MM.1S (cell line): ENCODE measurements around the gene CDC5L.

Experiments
- DNase-seq: peaks from one replicate; pipeline ENCODE4 v3.0.0-alpha.2; 2015
- H2AFZ ChIP-seq: fragments of 300-600 bp; sonication (generic); 2 replicates; pipeline ENCODE4 v1.6.0; 2016; ENCODE audit warnings: antibody characterized with exemption, low read length
- H3F3A ChIP-seq: fragments of 300-600 bp; sonication (generic); 2 replicates; pipeline ENCODE4 v1.6.1; 2016; ENCODE audit warnings: mild to moderate bottlenecking, antibody characterized with exemption, low read length, moderate library complexity, mixed read lengths; ENCODE audit not compliant: insufficient read depth
- H3K27ac ChIP-seq: fragments of 300-600 bp; sonication (generic); 2 replicates; pipeline ENCODE4 v1.5.1; 2016; ENCODE audit warnings: mild to moderate bottlenecking, low read length
- H3K27me3 ChIP-seq: fragments of 300-600 bp; sonication (generic); replicated peaks from 2 replicates; pipeline ENCODE4 v1.6.0; 2016; ENCODE audit warnings: low read length; ENCODE audit not compliant: insufficient read depth
- H3K36me3 ChIP-seq: fragments of 300-600 bp; sonication (generic); replicated peaks from 2 replicates; pipeline ENCODE4 v1.6.1; 2016; ENCODE audit warnings: mild to moderate bottlenecking, low read length, mixed read lengths; ENCODE audit not compliant: insufficient read depth
- H3K4me1 ChIP-seq: fragments of 300-600 bp; sonication (generic); 2 replicates; pipeline ENCODE4 v1.6.1; 2016; ENCODE audit warnings: low read length, mixed read lengths
- H3K4me2 ChIP-seq: fragments of 300-600 bp; sonication (generic); 2 replicates; pipeline ENCODE4 v1.6.0; 2016; ENCODE audit warnings: low read depth, low read length
- H3K4me3 ChIP-seq: fragments of 300-600 bp; sonication (generic); 2 replicates; pipeline ENCODE4 v1.5.1; 2016; ENCODE audit warnings: low read length, mixed read lengths
- H3K79me2 ChIP-seq: fragments of 300-600 bp; sonication (generic); 2 replicates; pipeline ENCODE4 v1.6.1; 2016; ENCODE audit warnings: mixed run types, low read length, mixed read lengths
- H3K9ac ChIP-seq: fragments of 300-600 bp; sonication (generic); 2 replicates; pipeline ENCODE4 v1.6.1; 2016; ENCODE audit warnings: low read length, mixed read lengths
- H3K9me2 ChIP-seq: fragments of 300-600 bp; sonication (generic); replicated peaks from 2 replicates; pipeline ENCODE4 v1.6.1; 2016; ENCODE audit warnings: mild to moderate bottlenecking, low read length, mixed read lengths; ENCODE audit not compliant: insufficient read depth
- H3K9me3 ChIP-seq: fragments of 300-600 bp; sonication (generic); replicated peaks from 2 replicates; pipeline ENCODE4 v1.6.1; 2016; ENCODE audit warnings: mild to moderate bottlenecking, low read length, mixed read lengths; ENCODE audit not compliant: insufficient read depth
- H4K20me1 ChIP-seq: fragments of 300-600 bp; sonication (generic); 2 replicates; pipeline ENCODE4 v1.6.1; 2016; ENCODE audit warnings: mild to moderate bottlenecking, low read length, moderate library complexity, mixed read lengths; ENCODE audit not compliant: insufficient read depth
- CTCF ChIP-seq: fragments of 300-600 bp; sonication (generic); IDR thresholded peaks from 2 replicates; pipeline ENCODE4 v1.5.1; 2016; ENCODE audit warnings: antibody characterized with exemption, low read length, mixed read lengths
- EZH2 ChIP-seq: fragments of 300-600 bp; sonication (generic); optimal IDR thresholded peaks from 2 replicates; pipeline ENCODE3; 2017; ENCODE audit warnings: low read depth, mild to moderate bottlenecking, antibody characterized with exemption, low read length, mixed read lengths
- EZH2phosphoT487 ChIP-seq: fragments of 300-600 bp; sonication (generic); IDR thresholded peaks from 2 replicates; pipeline ENCODE4 v1.6.1; 2018; ENCODE audit warnings: antibody characterized with exemption, low read length

Gene CDC5L

GRCh38 chr6:44485601-44486401, 98.3 kb downstream of the CDC5L start:
- H3K4me1 ChIP-seq, result no peaks in the 10 kb centered on the region
- H3K36me3 ChIP-seq, result no peaks in the 10 kb centered on the region
- DNase-seq, result no peak
- H3K9ac ChIP-seq, result no peak overlapping the region
- no peak overlapping the region for H3K27ac ChIP-seq
- no peaks in the 10 kb centered on the region for H3F3A ChIP-seq
- no peaks in the 10 kb centered on the region for H3K79me2 ChIP-seq
- H4K20me1 ChIP-seq, result no peaks in the 10 kb centered on the region
- no peaks in the 10 kb centered on the region for H3K27me3 ChIP-seq
- TF ChIP-seq CTCF, result no peak
- TF ChIP-seq EZH2, result no peak
- no peak for TF ChIP-seq EZH2phosphoT487
- H3K9me3 ChIP-seq, result no peaks in the 10 kb centered on the region
- H2AFZ ChIP-seq, result no peak overlapping the region
- no peak overlapping the region for H3K4me2 ChIP-seq
- H3K9me2 ChIP-seq, result no peaks in the 10 kb centered on the region
- H3K4me3 ChIP-seq, result no peak overlapping the region

GRCh38 chr6:44487002-44487401, 99.5 kb downstream of the CDC5L start:
- no peak overlapping the region for H2AFZ ChIP-seq
- no peak overlapping the region for H3K4me3 ChIP-seq
- DNase-seq, result no peak
- no peaks in the 10 kb centered on the region for H3K27me3 ChIP-seq
- no peak overlapping the region for H3K9ac ChIP-seq
- H3F3A ChIP-seq, result no peaks in the 10 kb centered on the region
- no peaks in the 10 kb centered on the region for H3K79me2 ChIP-seq
- H3K9me3 ChIP-seq, result no peaks in the 10 kb centered on the region
- H4K20me1 ChIP-seq, result no peaks in the 10 kb centered on the region
- H3K36me3 ChIP-seq, result no peaks in the 10 kb centered on the region
- no peak overlapping the region for H3K4me2 ChIP-seq
- no peaks in the 10 kb centered on the region for H3K9me2 ChIP-seq
- TF ChIP-seq EZH2 (no peak), CTCF (no peak), EZH2phosphoT487 (no peak)
- H3K27ac ChIP-seq, result no peak overlapping the region
- H3K4me1 ChIP-seq, result no peaks in the 10 kb centered on the region

DNA sequence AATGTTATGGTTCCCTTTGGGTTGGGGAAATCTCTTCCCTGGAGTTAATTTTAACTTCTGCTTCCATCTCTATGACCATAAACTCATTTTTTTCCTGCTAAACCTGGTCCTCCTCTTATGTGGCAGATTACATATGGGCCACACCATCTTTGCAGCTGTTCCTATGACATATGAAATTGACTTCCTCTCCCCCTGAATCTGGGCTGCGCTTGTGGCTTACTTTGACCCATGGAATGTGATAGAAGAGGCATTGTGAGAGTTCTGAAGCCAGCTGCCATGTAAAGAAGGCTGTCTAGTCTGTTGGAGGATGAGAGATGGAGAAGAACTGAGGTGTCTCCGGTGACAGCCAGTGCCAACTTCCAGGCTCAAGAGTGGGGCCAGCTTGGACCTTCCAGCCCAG, 100.1 kb downstream of the CDC5L start:
- no peaks in the 10 kb centered on the region for H3K9me2 ChIP-seq
- no peak overlapping the region for H3K9ac ChIP-seq
- no peak overlapping the region for H3K4me3 ChIP-seq
- DNase-seq, result no peak
- no peaks in the 10 kb centered on the region for H3K79me2 ChIP-seq
- no peak overlapping the region for H2AFZ ChIP-seq
- no peaks in the 10 kb centered on the region for H3K9me3 ChIP-seq
- no peaks in the 10 kb centered on the region for H3K36me3 ChIP-seq
- TF ChIP-seq EZH2 (no peak), CTCF (no peak), EZH2phosphoT487 (no peak)
- H3K27me3 ChIP-seq, result no peaks in the 10 kb centered on the region
- H3F3A ChIP-seq, result no peaks in the 10 kb centered on the region
- H3K4me1 ChIP-seq, result no peaks in the 10 kb centered on the region
- no peak overlapping the region for H3K4me2 ChIP-seq
- no peak overlapping the region for H3K27ac ChIP-seq
- no peaks in the 10 kb centered on the region for H4K20me1 ChIP-seq
